ENCODE data around the gene ZBTB24. TPM values are rescaled to one million over a fixed set of nuclear protein-coding genes. Genes with fewer than 3 reads are reported as not detected.

The ZBTB24 gene
- total and polyA plus RNA-seq, 3 donors from 2014 or later: 8.1 to 13.3 (median 12.4) TPM

GRCh38 chr6:109454496-109455436 is 28.3 kb downstream of the ZBTB24 start:
- TF ChIP-seq, protein P1, sequence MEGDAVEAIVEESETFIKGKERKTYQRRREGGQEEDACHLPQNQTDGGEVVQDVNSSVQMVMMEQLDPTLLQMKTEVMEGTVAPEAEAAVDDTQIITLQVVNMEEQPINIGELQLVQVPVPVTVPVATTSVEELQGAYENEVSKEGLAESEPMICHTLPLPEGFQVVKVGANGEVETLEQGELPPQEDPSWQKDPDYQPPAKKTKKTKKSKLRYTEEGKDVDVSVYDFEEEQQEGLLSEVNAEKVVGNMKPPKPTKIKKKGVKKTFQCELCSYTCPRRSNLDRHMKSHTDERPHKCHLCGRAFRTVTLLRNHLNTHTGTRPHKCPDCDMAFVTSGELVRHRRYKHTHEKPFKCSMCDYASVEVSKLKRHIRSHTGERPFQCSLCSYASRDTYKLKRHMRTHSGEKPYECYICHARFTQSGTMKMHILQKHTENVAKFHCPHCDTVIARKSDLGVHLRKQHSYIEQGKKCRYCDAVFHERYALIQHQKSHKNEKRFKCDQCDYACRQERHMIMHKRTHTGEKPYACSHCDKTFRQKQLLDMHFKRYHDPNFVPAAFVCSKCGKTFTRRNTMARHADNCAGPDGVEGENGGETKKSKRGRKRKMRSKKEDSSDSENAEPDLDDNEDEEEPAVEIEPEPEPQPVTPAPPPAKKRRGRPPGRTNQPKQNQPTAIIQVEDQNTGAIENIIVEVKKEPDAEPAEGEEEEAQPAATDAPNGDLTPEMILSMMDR (IDR thresholded peaks at IDR 0.05): no peak
- no peak for TF ChIP-seq POLR2A (IDR thresholded peaks at IDR 0.05)
- no peaks in the 10 kb centered on the region for H3K36me3 ChIP-seq (ENCODE audit: low read depth, missing control alignments)
- DNase-seq: peak; percentile 50
- peaks cover 19% of the 10 kb centered on the region for H3K4me1 ChIP-seq
- intact Hi-C loops (cut with DNase I; ENCODE audit: low total_unique reads): no loop called here
- 4% methylated on average over 39 to 46 of the region's 48 CpGs for WGBS, 2 donors
- H3K4me3 ChIP-seq: peak overlapping the region; percentile 72 to 86
- H3K9me3 ChIP-seq: no peaks in the 10 kb centered on the region
- peak overlapping the region; percentile 74 to 91 for H3K27ac ChIP-seq
- no peaks in the 10 kb centered on the region for H3K27me3 ChIP-seq

- Histone ChIP-seq H3K27ac (peak overlapping the region; percentile 74 to 91), H3K9me3 (no peaks in the 10 kb centered on the region), H3K36me3 (ENCODE audit: low read depth, missing control alignments) (no peaks in the 10 kb centered on the region), H3K4me1 (peaks cover 19% of the 10 kb centered on the region), H3K27me3 (no peaks in the 10 kb centered on the region), H3K4me3 (peak overlapping the region in 1 of 2 donors; percentile 86)
- TF ChIP-seq, protein P1 (IDR thresholded peaks at IDR 0.05): no peak
- no peak for TF ChIP-seq POLR2A (IDR thresholded peaks at IDR 0.05)
- intact Hi-C loops (cut with DNase I; ENCODE audit: low total_unique reads): no loop called here
- DNase-seq: peak; percentile 61
- WGBS, 2 donors: 80 to 88% methylated on average over 21 to 27 of the region's 27 CpGs
Measured at GRCh38 chr6:109453594-109454495, 29.2 kb downstream of the ZBTB24 start.

DNA sequence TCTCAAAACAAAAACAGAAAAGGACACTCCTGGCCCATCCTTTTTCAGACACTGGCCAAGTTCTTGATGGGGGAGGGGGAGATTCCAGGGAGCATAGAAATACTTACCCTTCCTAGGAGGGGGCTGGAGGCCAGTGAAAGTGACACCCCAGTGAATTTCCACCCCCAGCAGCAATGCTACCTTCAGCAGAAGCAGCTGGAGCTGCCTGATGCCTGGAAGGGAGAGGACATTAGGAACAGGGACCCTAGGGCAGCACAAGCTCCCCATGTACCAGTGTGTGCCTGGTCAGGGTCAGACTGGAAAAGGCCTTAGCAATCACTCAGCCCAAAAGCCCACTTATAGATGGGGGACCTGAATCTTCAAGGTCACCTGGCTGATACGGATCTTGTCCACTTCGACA is 29.9 kb downstream of the ZBTB24 start:
- Histone ChIP-seq H3K4me1 (peaks cover 19% of the 10 kb centered on the region), H3K4me3 (no peak overlapping the region), H3K9me3 (no peaks in the 10 kb centered on the region), H3K36me3 (ENCODE audit: low read depth, missing control alignments) (no peaks in the 10 kb centered on the region), H3K27me3 (no peaks in the 10 kb centered on the region), H3K27ac (no peak overlapping the region)
- no peak for DNase-seq
- WGBS, 2 donors: 78 to 88% methylated on average over 2 of the region's 2 CpGs
- intact Hi-C loops (cut with DNase I; ENCODE audit: low total_unique reads): no loop called here
- TF ChIP-seq, protein P1 (IDR thresholded peaks at IDR 0.05): no peak
- no peak for TF ChIP-seq POLR2A (IDR thresholded peaks at IDR 0.05)

DNA sequence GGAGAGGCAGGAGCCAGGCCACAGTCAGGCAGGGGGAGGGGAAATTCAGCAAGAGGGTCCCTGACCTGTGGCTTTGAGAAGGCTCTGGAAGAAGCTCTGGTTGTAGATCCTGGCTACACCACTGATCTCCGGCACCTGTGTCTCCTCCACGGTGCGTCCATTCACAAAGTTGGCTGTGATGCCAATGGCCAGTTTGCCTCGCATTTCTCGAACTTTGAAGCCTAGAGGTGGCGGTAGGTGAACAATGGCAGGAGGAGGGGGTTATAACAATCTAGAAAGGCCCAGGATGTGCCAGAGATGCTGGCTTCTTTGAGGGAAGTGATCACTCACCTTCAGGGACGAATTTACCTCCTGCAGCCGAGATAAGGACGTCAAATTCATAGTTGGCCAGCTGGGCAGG is 30.8 kb downstream of the ZBTB24 start:
- TF ChIP-seq POLR2A (IDR thresholded peaks at IDR 0.05): no peak
- TF ChIP-seq, protein P1 (IDR thresholded peaks at IDR 0.05): no peak
- Histone ChIP-seq H3K4me1 (peaks cover 12% of the 10 kb centered on the region), H3K9me3 (no peaks in the 10 kb centered on the region), H3K27me3 (no peaks in the 10 kb centered on the region), H3K27ac (no peak overlapping the region), H3K36me3 (ENCODE audit: low read depth, missing control alignments) (no peaks in the 10 kb centered on the region), H3K4me3 (no peak overlapping the region)
- WGBS, 2 donors: 93 to 95% methylated on average over 9 of the region's 9 CpGs
- intact Hi-C loops (cut with DNase I; ENCODE audit: low total_unique reads): no loop called here
- DNase-seq: no peak

Measured in testis (tissue), 3 donors.